AG09319 (cell line): ENCODE results near the gene ESAM.

Experiments used
- DNase-seq: peaks from one replicate; pipeline ENCODE4 v3.0.0-alpha.2; 2010; ENCODE audit warnings: low read depth; ENCODE audit errors: extremely low read depth
- TF ChIP-seq, protein P1 (sequence below): IDR thresholded peaks from 2 replicates; pipeline ENCODE4 v1.5.1; 2011; ENCODE audit warnings: low read depth, mild to moderate bottlenecking, inconsistent platforms, low read length, moderate library complexity

Gene ESAM

DNA sequence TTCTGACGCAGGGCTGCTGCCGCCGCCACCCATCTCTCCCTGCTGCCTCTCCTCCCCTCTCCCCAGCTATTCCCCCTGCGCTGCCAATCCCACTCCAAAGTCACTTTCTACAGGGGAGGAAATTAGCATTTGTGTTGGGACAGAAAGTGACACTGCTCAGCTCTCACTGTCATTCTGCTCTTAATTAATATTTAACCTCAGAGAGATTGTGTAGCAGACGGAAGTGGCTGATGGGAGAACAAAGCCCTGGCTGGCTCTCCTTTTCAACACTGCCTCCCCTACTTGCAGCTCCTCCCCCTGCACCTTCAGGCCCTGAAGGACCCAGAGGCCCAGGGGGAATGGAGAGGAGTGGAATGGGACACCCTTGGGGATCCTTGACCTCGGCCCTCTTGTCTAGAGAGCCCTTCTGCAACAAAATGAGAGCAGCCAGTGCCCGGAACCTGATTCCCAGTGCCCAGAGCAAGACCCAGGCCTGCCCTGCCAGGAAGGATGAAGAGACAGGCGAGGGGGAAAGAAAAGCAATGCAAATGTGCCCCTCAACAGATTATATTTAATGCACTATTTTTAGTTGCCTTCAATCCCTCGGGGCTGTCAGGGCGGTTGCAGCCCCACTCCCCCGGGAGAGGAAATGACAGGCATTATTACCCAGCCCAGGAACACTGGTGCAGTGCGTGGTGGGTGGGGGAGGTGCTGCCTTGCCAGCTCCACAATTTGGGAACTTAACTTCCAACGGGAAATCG, 36.9 kb downstream of the ESAM start:
- TF ChIP-seq, protein P1, sequence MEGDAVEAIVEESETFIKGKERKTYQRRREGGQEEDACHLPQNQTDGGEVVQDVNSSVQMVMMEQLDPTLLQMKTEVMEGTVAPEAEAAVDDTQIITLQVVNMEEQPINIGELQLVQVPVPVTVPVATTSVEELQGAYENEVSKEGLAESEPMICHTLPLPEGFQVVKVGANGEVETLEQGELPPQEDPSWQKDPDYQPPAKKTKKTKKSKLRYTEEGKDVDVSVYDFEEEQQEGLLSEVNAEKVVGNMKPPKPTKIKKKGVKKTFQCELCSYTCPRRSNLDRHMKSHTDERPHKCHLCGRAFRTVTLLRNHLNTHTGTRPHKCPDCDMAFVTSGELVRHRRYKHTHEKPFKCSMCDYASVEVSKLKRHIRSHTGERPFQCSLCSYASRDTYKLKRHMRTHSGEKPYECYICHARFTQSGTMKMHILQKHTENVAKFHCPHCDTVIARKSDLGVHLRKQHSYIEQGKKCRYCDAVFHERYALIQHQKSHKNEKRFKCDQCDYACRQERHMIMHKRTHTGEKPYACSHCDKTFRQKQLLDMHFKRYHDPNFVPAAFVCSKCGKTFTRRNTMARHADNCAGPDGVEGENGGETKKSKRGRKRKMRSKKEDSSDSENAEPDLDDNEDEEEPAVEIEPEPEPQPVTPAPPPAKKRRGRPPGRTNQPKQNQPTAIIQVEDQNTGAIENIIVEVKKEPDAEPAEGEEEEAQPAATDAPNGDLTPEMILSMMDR, result no peak
- no peak for DNase-seq

DNA sequence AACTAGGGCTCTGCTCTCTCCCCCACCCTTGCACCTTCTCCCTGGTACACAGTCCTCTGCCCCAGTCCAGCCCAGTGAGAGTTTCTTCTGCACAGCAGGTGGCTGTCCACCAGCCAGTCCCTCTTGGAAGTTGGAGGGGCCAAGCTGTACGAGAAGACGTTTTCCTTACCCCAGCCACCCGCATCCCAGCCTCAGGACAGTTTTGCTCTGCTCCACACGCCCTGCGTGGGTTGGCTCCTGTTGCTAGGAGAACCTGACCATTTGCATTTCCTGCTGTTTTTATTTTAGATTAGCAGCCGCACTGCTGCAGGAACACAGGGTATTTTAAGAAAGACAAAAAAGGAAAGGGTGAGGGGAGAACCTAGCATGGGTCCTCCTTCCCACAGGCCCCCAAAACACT, 39.9 kb downstream of the ESAM start:
- TF ChIP-seq, protein P1, result no peak
- DNase-seq, result no peak

DNA sequence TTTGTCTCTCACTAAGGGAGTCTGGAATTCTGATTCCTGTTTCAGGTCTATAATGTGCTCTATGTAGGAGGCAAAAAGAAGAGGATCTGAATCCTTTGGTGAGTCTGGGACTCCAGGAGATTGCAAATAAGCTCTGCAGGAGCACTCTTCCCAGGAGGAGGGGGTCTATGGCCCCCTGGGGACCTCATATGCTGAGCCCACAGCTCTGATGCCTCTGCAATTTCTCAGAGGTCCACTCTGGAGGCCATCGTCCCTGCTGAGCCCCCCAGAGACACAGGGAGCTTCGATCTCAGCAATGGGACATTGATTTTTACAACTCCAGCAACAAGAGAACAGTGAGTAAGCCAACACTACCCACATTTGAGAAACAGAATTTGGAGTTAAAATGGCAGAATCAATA, 42.6 kb downstream of the ESAM start:
- no peak for DNase-seq
- TF ChIP-seq, protein P1, result no peak

DNA sequence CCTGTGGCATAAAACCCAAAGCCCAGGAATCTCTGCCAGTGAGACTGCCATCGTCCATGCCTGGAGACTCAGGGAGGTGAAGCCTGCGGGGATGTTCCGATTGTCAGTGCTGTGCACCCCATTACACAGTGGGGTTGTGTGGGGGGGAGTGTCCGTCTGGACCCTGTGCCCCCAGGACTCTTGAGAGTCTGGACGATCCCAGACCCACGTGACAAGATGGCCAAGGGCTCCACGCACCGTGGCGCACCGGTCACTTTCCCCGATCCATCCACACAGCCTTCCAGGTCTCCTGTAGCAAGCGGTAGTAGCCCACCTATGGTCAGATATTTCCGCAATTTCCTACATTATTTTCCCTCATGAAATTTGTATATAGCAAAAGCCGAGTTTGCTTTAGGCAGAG, 43.3 kb downstream of the ESAM start:
- TF ChIP-seq, protein P1, result no peak
- DNase-seq, result no peak

DNA sequence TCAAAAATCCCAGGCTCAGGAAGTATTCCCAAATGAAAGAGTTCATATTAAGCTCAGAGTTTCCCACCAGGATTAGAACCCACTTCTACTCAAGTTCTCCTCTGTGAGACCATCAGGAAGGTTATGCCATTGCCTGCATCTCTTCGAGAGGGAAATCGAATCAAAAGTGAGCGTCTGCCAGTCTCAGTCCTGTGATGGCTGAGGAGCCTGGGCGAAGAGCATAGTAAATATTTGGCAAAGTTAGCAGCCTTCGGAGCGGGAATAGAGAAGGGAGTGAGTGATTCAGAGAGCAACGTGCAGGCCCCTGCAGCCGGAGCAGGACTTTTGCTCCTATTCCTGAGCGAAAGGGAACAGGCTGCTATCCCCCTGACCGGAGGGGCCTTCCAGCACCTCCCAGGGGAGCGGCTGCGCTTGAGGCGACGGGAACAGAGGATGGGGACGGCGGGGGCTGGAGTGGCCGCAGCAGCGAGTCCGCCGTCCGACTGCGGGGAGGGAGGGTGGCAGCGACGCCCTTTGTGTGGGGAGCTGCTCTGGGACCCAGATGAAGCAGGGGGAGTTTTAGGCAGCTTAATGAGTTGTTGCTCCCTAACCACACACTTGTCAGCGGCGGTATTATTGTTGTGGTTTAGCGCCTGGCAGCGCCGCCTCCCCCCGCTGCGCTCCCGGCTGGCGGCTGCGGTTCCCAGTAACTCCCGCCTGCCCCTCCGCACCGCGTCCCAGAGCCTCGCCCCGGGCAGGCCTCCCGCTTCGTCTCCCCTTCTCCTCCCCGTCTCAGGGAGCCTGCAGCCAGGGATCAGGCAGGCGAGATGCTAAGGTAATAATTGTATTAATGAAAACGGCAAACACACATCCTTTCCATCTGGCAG, 44.1 kb downstream of the ESAM start:
- DNase-seq, result no peak
- TF ChIP-seq, protein P1, result no peak

GRCh38 chr11:124717421-124717785, 44.7 kb downstream of the ESAM start:
- no peak for DNase-seq
- TF ChIP-seq, protein P1, result no peak

GRCh38 chr11:124716591-124716990, 45.5 kb downstream of the ESAM start:
- TF ChIP-seq, protein P1, result no peak
- no peak for DNase-seq
